ENCODE data around the gene STAG1.
A peak's percentile ranks its signal among the peaks of the same experiment; 100 is the strongest.

The STAG1 gene

GRCh38 chr3:136414476-136414875 lies 337.7 kb downstream of the STAG1 start:
- Histone ChIP-seq H3K27me3 (ENCODE audit: insufficient read depth, poor library complexity, severe bottlenecking) (no peaks in the 10 kb centered on the region), H3K4me3 (replicated peaks; ENCODE audit: insufficient read depth, low read length) (no peak overlapping the region), H3K27ac (replicated peaks) (no peak overlapping the region)
- peak in 1 of 2 experiments; percentile 4 for DNase-seq (ENCODE audit: low read depth in 1 of 2, low spot score in 1 of 2)
- TF ChIP-seq CTCF (IDR thresholded peaks at IDR 0.05; ENCODE audit: insufficient read depth, low read length) = no peak
- no peak for TF ChIP-seq GABPA (IDR thresholded peaks at IDR 0.05; ENCODE audit: low read depth)
- TF ChIP-seq, protein P1, sequence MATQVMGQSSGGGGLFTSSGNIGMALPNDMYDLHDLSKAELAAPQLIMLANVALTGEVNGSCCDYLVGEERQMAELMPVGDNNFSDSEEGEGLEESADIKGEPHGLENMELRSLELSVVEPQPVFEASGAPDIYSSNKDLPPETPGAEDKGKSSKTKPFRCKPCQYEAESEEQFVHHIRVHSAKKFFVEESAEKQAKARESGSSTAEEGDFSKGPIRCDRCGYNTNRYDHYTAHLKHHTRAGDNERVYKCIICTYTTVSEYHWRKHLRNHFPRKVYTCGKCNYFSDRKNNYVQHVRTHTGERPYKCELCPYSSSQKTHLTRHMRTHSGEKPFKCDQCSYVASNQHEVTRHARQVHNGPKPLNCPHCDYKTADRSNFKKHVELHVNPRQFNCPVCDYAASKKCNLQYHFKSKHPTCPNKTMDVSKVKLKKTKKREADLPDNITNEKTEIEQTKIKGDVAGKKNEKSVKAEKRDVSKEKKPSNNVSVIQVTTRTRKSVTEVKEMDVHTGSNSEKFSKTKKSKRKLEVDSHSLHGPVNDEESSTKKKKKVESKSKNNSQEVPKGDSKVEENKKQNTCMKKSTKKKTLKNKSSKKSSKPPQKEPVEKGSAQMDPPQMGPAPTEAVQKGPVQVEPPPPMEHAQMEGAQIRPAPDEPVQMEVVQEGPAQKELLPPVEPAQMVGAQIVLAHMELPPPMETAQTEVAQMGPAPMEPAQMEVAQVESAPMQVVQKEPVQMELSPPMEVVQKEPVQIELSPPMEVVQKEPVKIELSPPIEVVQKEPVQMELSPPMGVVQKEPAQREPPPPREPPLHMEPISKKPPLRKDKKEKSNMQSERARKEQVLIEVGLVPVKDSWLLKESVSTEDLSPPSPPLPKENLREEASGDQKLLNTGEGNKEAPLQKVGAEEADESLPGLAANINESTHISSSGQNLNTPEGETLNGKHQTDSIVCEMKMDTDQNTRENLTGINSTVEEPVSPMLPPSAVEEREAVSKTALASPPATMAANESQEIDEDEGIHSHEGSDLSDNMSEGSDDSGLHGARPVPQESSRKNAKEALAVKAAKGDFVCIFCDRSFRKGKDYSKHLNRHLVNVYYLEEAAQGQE (IDR thresholded peaks at IDR 0.05; ENCODE audit: insufficient replicate concordance, low read depth) = no peak
- no peak for TF ChIP-seq SPI1 (IDR thresholded peaks at IDR 0.05; ENCODE audit: borderline replicate concordance, low read depth)
- TF ChIP-seq POLR2AphosphoS5 (IDR thresholded peaks at IDR 0.05; ENCODE audit: low read depth) = no peak

GRCh38 chr3:136412307-136412706 lies 339.9 kb downstream of the STAG1 start:
- TF ChIP-seq GABPA (IDR thresholded peaks at IDR 0.05; ENCODE audit: low read depth) (no peak), SPI1 (IDR thresholded peaks at IDR 0.05; ENCODE audit: borderline replicate concordance, low read depth) (no peak), CTCF (IDR thresholded peaks at IDR 0.05; ENCODE audit: insufficient read depth, low read length) (no peak), POLR2AphosphoS5 (IDR thresholded peaks at IDR 0.05; ENCODE audit: low read depth) (no peak)
- TF ChIP-seq, protein P1 (IDR thresholded peaks at IDR 0.05; ENCODE audit: insufficient replicate concordance, low read depth) = no peak
- no peak for DNase-seq (ENCODE audit: low read depth in 1 of 2, low spot score in 1 of 2)
- Histone ChIP-seq H3K27me3 (ENCODE audit: insufficient read depth, poor library complexity, severe bottlenecking) (no peaks in the 10 kb centered on the region), H3K27ac (replicated peaks) (no peak overlapping the region), H3K4me3 (replicated peaks; ENCODE audit: insufficient read depth, low read length) (no peak overlapping the region)

DNA sequence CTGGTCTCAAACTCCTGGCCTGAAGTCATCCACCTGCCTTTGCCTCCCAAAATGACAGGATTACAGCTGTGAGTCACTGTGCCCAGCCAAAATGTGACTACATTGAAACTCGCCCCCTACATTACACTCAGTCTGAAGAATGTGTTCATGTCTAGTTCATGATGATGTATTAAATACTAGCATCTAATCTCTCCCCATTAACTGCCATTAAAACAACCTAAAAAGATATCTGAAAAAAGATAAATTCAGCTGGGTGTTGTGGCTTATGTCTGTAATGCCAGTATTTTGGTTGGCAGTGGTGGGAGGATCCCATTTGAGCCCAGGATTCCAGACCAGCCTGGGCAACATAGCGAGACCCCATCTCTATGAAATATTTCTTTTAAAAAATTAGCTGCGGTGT lies 342.6 kb downstream of the STAG1 start:
- Histone ChIP-seq H3K4me3 (replicated peaks; ENCODE audit: insufficient read depth, low read length) (no peak overlapping the region), H3K27me3 (ENCODE audit: insufficient read depth, poor library complexity, severe bottlenecking) (no peaks in the 10 kb centered on the region), H3K27ac (replicated peaks) (no peak overlapping the region)
- DNase-seq (ENCODE audit: low read depth in 1 of 2, low spot score in 1 of 2) = no peak
- TF ChIP-seq, protein P1 (IDR thresholded peaks at IDR 0.05; ENCODE audit: insufficient replicate concordance, low read depth) = no peak
- no peak for TF ChIP-seq SPI1 (IDR thresholded peaks at IDR 0.05; ENCODE audit: borderline replicate concordance, low read depth)
- no peak for TF ChIP-seq GABPA (IDR thresholded peaks at IDR 0.05; ENCODE audit: low read depth)
- no peak for TF ChIP-seq CTCF (IDR thresholded peaks at IDR 0.05; ENCODE audit: insufficient read depth, low read length)
- no peak for TF ChIP-seq POLR2AphosphoS5 (IDR thresholded peaks at IDR 0.05; ENCODE audit: low read depth)
